NCI-H1417 treated with DMSO at 0.1 percent for 48 hours (cell line): ENCODE data around the gene PILRB.

Experiments
- DNase-seq: peaks from one replicate; lab custom pipeline; 2025; lab: John Stamatoyannopoulos, UW

PILRB gene

DNA sequence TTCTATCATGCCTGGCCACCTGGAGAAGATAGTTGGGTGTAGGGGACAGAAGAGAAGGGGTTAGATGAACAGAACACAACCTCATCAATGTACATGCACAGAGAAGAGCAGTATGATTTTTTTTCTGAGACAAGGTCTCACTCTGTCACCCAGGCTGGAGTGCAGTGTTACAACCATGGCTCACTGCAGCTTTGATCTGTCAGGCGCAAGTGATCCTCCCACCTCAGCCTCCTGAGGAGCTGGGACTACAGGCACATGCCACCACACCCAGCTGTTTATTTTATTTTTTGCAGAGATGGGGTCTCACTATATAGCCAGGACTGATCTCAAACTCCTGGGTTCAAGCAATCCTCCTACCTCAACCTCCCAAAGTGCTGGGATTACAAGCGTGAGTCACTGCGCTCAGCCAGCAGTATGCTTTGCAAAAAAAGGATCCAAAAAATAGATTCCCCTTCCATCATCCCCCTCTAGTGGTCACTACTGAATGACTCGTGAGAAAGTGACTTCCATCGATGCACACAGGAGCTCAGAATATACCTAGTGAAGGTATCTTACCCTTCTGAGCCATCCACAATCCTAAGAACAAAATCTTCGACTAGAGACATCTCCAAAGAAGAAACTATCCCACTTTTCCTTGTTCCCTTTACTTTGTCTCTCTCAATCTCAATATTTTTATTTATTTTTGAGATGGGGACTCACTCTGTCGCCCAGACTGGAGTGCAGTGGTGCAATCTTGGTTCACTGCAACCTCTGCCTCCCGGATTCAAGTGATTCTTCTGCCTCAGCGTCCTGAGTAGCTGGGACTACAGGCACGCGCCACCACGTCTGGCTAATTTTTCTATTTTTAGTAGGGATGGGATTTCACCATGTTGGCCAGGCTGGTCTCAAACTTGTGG, 49.6 kb downstream of the PILRB start:
- DNase-seq, result no peak

DNA sequence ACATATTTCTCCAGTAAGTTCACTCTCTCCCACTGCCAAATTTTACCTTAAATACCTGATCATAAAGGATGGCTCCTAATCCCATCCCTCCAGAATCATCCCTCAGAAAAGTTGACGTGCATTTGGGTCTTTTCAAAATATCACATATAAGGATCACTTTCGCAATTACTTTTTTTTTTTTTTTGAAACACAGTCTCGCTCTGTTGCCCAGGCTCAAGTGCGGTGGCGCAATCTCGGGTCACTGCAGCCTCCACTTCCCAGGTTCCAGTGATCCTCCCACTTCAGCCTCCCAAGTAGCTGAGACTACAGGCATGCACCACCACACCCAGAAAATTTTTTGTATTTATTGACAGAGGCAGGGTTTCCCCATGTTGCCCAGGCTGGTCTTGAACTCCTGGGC, 53.2 kb downstream of the PILRB start:
- no peak for DNase-seq

DNA sequence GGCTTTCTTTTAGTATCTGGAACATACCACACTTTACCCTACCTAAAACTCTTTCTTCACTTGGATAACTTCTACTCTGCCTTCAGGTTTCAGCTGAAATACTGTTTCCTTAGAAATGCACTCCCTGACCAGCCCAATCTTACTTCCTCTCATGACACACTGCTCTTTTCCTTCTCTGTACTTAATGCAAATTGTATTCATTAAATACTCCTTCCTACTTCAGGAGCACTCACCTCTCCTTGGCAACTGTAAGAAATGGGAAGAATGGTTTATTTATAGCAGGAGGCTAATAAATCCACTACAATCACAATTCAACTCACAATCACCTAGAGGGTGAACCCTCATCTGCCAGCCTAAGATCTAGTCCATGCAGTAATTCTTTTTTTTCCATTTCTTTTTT, 55.4 kb downstream of the PILRB start:
- DNase-seq, result no peak

DNA sequence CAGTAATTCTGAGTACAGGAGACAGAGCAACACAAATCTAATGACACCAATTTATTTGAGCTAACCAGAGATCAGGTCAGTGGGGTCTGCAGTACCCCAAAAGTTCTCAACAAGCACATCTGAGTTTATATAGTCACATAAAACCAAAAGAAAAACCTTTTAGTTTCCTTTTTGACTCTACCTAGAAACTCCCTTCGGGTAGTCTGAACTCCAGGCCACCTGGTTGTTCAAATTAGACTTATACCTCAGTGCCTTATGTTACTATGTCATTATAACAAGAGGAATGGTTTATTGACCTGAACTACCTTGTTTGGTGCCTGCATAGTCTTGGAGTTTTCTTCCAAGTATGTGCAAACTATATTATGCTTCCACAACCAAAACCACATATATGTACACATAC, 56.0 kb downstream of the PILRB start:
- no peak for DNase-seq

DNA sequence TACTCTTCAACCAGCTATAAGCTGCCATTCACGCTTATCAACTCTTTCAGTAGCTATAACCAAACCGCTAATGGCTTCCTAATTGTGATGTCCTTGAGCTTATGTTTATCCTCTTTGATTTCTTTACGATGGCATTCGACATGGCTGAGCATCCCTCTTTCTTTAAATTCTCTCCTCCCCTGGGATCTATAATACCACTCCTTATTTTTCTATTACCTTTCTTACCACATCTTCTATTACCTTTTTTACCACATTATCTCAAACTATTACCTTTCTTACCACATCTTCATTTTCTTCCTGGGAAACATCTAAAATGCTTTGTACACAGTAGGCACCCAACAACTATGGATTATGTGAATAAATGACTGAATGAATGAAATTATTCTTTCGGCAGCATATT, 57.5 kb downstream of the PILRB start:
- no peak for DNase-seq
